ENCODE results near the gene GPC4.

GRCh38 chrX:133337250-133337649, 78.0 kb downstream of the GPC4 start:
- TF ChIP-seq EZH2 (IDR thresholded peaks at IDR 0.05; ENCODE audit: borderline replicate concordance, insufficient read depth, low read length, poor library complexity, severe bottlenecking): no peak
- TF ChIP-seq CTCF (IDR thresholded peaks at IDR 0.05; ENCODE audit: poor library complexity, severe bottlenecking): no peak
- TF ChIP-seq EP300 (conservative IDR thresholded peaks at IDR 0.05; ENCODE audit: poor library complexity, severe bottlenecking): no peak
